ELF-1 (cell line): Measurements from ENCODE around the gene HSPG2.
"Not testable (repeated sequence)": the region's sequence is repeated elsewhere in the genome, so short reads cannot be mapped to it uniquely, and the experiment has no call there.

Source experiments
- DNase-seq: peaks from one replicate; pipeline ENCODE4 v3.0.0-alpha.2; 2016; ENCODE audit warnings: low read depth, low spot score

The HSPG2 gene

GRCh38 chr1:21955501-21956281, 18.6 kb upstream of the HSPG2 start:
- DNase-seq = peak; percentile 66

- DNase-seq = no peak
Observed at GRCh38 chr1:21955058-21955457, 17.9 kb upstream of the HSPG2 start.

GRCh38 chr1:21952786-21953520, 15.8 kb upstream of the HSPG2 start:
- DNase-seq = no peak

GRCh38 chr1:21951226-21951870, 14.2 kb upstream of the HSPG2 start:
- DNase-seq = no peak

DNA sequence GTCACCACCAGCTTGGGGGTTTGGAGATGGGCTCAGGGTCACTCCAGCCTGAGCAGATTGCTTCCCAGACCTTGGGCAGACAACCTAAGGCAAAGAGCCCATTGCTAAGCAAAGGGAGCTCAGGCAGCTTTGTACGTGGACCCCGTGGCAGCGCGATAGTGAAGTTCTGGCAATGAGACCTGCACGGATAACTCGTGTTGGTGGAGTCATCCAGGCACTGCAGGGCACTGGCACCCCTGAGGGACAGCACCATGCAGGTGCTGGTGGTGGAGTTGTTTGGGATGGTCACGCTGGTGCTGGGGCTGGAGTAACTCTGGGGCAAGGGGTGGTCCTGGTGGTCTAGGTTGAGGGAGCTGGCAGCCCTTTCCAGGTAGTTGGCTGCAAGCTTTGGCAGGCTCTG, 13.6 kb upstream of the HSPG2 start:
- DNase-seq = no peak

GRCh38 chr1:21946836-21947587, 9.9 kb upstream of the HSPG2 start:
- DNase-seq = no peak

DNA sequence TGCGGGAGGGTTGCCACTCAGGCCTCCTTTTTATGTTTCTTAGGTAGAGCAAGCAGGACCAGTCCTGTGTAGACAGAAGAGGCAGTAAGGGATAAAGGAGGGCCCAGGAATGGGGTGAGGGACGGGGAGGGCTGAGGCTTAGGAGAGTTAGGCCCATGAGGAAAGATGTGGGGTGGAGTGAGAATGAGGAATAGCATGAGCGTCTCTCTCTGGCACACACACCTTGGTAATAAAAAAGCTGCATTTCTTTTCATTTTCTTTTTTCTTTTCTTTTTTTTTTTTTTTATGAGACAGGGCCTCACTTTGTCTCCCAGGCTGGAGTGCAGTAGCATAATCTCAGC, 7.6 kb upstream of the HSPG2 start:
- no peak for DNase-seq

- not testable (repeated sequence) for DNase-seq
Observed at GRCh38 chr1:21942959-21943640, 6.0 kb upstream of the HSPG2 start.

GRCh38 chr1:21942464-21942863, 5.4 kb upstream of the HSPG2 start:
- DNase-seq = no peak

DNA sequence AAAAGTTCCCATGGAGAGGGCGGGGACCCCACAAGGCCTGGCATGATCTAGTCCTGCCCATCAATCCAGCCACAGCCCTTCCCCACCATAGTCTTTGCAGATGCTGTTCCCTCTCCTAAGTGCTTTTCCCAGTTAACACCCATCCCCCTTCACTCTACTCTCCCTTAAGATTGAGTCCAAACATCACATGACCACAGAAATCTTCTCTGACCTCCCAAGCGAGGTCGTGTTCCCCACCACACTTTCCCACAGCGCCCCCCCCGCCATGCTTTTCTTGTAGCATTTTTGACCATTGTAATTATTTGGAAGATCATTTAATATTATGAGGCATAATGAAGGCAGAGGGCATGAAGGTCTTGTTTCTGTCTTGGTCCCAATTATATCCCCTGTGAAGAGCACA, 4.3 kb upstream of the HSPG2 start:
- no peak for DNase-seq

DNA sequence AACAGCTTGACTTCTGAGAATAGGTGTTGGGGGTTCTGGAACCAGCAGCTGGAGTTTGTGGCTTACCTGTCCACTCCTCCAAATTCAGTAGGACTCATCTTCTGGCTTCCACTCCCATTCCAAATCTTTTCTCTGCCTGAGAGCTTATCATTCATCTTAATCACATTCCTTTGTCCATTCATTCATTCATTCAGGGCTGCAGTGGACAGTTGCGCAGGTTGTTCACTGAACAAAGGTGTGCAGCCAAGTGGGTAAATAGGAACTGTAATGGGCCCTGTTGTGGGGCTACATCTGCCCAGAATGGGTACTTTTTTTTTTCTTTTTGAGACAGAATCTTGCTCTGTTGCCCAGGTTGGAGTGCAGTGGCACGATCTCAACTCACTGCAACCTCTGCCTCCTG, 3.4 kb upstream of the HSPG2 start:
- no peak for DNase-seq

GRCh38 chr1:21939650-21940374, 2.7 kb upstream of the HSPG2 start:
- no peak for DNase-seq

DNA sequence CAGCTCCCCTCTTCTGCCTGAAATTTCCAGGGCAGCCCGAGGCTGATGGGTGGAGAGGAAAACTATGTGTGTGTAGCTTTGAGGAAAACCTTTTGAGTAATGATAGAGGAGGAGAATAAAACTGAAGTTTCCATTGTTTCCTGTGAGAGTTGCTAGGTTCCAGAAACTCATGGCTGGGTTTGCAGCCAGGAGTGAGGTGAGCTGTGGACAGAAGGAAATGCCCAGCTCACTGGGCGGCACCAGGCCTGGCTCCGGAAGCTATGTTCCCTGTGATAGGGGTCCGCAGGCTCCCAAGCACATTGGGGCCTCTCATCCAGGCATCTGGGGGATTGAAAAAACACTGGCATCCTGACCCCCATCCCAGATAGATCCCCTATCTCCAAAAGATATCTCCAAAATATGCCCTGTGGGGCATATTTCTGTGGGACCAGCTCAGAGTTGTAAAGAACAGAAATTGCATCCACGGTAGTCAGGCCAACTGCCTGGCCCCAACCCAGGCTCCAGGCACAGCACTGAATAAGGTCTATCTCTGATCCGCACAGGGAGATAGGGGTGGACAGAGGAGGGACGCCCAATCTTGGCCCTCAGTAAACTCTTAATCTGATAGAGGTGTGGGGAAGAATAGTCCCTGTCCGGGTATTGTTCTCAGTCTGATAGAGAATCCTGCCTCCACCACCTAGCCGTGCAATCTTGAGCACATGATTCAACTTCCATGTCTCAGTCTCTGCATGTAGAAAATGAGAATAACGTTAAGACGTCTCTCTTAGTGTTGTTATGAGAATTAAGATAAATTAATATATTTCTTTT, 1.8 kb upstream of the HSPG2 start:
- DNase-seq = no peak

- no peak for DNase-seq
Observed at GRCh38 chr1:21937372-21938121, 437 bp upstream of the HSPG2 start.

- DNase-seq = no peak
Observed at GRCh38 chr1:21936366-21937031, 611 bp downstream of the HSPG2 start.

- no peak for DNase-seq
Observed at GRCh38 chr1:21935891-21936365, 1.2 kb downstream of the HSPG2 start.

DNA sequence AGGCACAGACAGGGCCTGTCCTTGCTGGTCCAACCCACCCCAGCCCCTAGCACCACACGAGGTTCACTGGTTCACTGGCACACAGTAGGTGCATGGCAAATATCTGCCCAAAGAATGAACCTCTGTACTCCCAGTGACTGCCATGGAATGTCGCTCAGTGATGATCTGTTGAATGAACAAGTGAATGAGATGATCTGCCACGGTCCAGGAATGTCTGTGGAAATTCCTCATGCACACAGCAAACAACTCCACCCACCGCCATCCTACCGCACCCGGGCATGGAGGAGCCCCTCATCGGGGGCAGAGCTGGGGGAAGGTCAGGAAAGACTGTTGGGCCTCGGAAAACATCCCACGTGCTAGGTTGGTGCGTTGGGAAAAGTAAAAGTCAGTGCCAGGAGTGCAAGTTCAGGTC, 1.7 kb downstream of the HSPG2 start:
- no peak for DNase-seq
